ENCODE results near the gene SLAMF9. TPM values are rescaled to one million over a fixed set of nuclear protein-coding genes. Genes with fewer than 3 reads are reported as not detected.

Gene SLAMF9
- total RNA-seq, 1 experiment from 2014 or later: not detected

GRCh38 chr1:159939678-159940002 lies 14.4 kb downstream of the SLAMF9 start:
- no peak for DNase-seq (ENCODE audit: low spot score)
- POLR2A ChIA-PET (ENCODE audit: low non-redundant PET): no interaction called here
- Histone ChIP-seq H3K9me3 (ENCODE audit: low read depth, low read length, poor library complexity, severe bottlenecking) (no peaks in the 10 kb centered on the region), H3K27me3 (replicated peaks; ENCODE audit: insufficient read depth, low read depth, low read length, poor library complexity) (no peaks in the 10 kb centered on the region), H3K4me3 (ENCODE audit: low read depth, low read length, poor library complexity, severe bottlenecking) (no peak overlapping the region), H3K36me3 (ENCODE audit: insufficient read depth, low read length, poor library complexity, severe bottlenecking) (no peaks in the 10 kb centered on the region), H3K27ac (ENCODE audit: low read depth, low read length, poor library complexity, severe bottlenecking) (no peak overlapping the region), H3K4me1 (ENCODE audit: insufficient read depth, low read length, poor library complexity, severe bottlenecking) (peaks cover under 1% of the 10 kb centered on the region)
- intact Hi-C loops (cut with micrococcal nuclease; ENCODE audit: unreplicated experiment): loop anchor here (5.0 kb wide), 1 partner anchor 138 kb away; no protein-coding TSS in a partner anchor
- CTCF ChIA-PET: interaction anchor here (1.3 kb wide), 1 partner anchor 68 kb away, joined by 4 read pairs; no protein-coding TSS in a partner anchor
- no TSS peak for BruUV-seq (replicated peaks)
- TF ChIP-seq CTCF (conservative IDR thresholded peaks at IDR 0.05; ENCODE audit: low read depth, low read length): no peak

DNA sequence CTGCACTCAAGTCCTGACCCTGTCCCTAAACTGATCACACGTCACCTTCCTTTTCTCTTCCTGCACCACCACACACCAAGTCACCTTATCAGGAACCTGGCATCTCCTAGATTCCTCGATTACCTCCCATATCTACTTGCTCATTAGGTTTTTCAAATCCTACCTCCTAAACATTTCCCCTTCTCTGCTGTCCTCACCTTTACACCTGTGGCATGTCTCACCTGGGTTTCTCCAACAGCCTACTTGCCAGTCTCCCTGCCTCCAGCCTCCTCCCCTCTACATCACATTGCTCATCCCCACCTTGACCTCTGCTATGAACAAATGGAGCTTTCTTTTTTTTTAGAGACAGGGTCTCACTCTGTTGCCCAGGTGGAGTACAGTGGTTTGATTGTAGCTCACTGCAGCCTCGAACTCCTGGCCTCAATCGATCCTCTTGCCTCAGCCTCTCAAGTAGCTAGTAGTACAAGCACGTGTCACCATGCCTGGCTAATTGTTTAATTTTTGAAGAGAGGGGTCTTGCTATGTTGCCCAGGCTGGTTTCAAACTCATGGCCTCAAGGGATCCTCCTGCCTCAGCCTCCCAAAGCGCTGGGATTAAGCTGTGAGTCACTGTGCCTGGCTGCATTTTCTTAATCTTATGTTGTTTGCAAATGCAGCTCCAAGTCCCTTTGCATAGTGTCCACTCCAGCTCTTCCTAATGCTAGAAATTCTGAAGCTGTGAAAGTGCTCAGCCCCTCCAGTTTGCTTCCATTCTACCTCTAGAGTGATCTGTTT lies 14.9 kb downstream of the SLAMF9 start:
- CTCF ChIA-PET: interaction anchor here (1.3 to 2.0 kb wide), 2 partner anchors 68 to 69 kb away, joined by 4 to 7 read pairs; no protein-coding TSS in a partner anchor
- intact Hi-C loops (cut with micrococcal nuclease; ENCODE audit: unreplicated experiment): loop anchor here (5.0 kb wide), 1 partner anchor 138 kb away; no protein-coding TSS in a partner anchor
- no peaks in the 10 kb centered on the region for H3K9me3 ChIP-seq (ENCODE audit: low read depth, low read length, poor library complexity, severe bottlenecking)
- POLR2A ChIA-PET (ENCODE audit: low non-redundant PET): no interaction called here
- DNase-seq (ENCODE audit: low spot score): no peak
- H3K27ac ChIP-seq (ENCODE audit: low read depth, low read length, poor library complexity, severe bottlenecking): no peak overlapping the region
- TF ChIP-seq EZH2 (IDR thresholded peaks at IDR 0.05; ENCODE audit: borderline replicate concordance, low read depth, low read length, poor library complexity, severe bottlenecking): no peak
- no peak for TF ChIP-seq CTCF (conservative IDR thresholded peaks at IDR 0.05; ENCODE audit: low read depth, low read length)
- no peaks in the 10 kb centered on the region for H3K27me3 ChIP-seq (replicated peaks; ENCODE audit: insufficient read depth, low read depth, low read length, poor library complexity)
- H3K36me3 ChIP-seq (ENCODE audit: insufficient read depth, low read length, poor library complexity, severe bottlenecking): no peaks in the 10 kb centered on the region
- no peak overlapping the region for H3K4me3 ChIP-seq (ENCODE audit: low read depth, low read length, poor library complexity, severe bottlenecking)
- BruUV-seq (replicated peaks): no TSS peak
- H3K4me1 ChIP-seq (ENCODE audit: insufficient read depth, low read length, poor library complexity, severe bottlenecking): no peaks in the 10 kb centered on the region

- Histone ChIP-seq H3K27me3 (replicated peaks; ENCODE audit: insufficient read depth, low read depth, low read length, poor library complexity) (no peaks in the 10 kb centered on the region), H3K4me1 (ENCODE audit: insufficient read depth, low read length, poor library complexity, severe bottlenecking) (no peaks in the 10 kb centered on the region), H3K27ac (ENCODE audit: low read depth, low read length, poor library complexity, severe bottlenecking) (no peak overlapping the region), H3K9me3 (ENCODE audit: low read depth, low read length, poor library complexity, severe bottlenecking) (no peaks in the 10 kb centered on the region), H3K4me3 (ENCODE audit: low read depth, low read length, poor library complexity, severe bottlenecking) (no peak overlapping the region), H3K36me3 (ENCODE audit: insufficient read depth, low read length, poor library complexity, severe bottlenecking) (no peaks in the 10 kb centered on the region)
- BruUV-seq (replicated peaks): no TSS peak
- ChIA-PET CTCF (interaction anchor here (2.0 kb wide), 1 partner anchor 69 kb away, joined by 7 read pairs; no protein-coding TSS in a partner anchor), POLR2A (ENCODE audit: low non-redundant PET) (no interaction called here)
- intact Hi-C loops (cut with micrococcal nuclease; ENCODE audit: unreplicated experiment): loop anchor here (5.0 kb wide), 1 partner anchor 139 kb away; no protein-coding TSS in a partner anchor
- no peak for DNase-seq (ENCODE audit: low spot score)
- TF ChIP-seq CTCF (conservative IDR thresholded peaks at IDR 0.05; ENCODE audit: low read depth, low read length): no peak
- no peak for TF ChIP-seq EZH2 (IDR thresholded peaks at IDR 0.05; ENCODE audit: borderline replicate concordance, low read depth, low read length, poor library complexity, severe bottlenecking)
Measured at GRCh38 chr1:159938211-159938852, 15.7 kb downstream of the SLAMF9 start.
